H9 (cell line): ENCODE measurements around the gene SPATA16. TPM values are rescaled to one million over a fixed set of nuclear protein-coding genes. Genes with fewer than 3 reads are reported as not detected.
"Not testable (repeated sequence)": the region's sequence is repeated elsewhere in the genome, so short reads cannot be mapped to it uniquely, and the experiment has no call there.

Experiments used
- DNase-seq: peaks from one replicate; pipeline ENCODE4 v3.0.0-alpha.2; 2017
- H2AFZ ChIP-seq: one replicate; pipeline ENCODE4 v1.6.1; 2013; ENCODE audit warnings: mild to moderate bottlenecking, low read length, control low read depth, moderate library complexity
- H2AK5ac ChIP-seq: 2 replicates; pipeline ENCODE4 v1.6.1; 2013; ENCODE audit warnings: low read length, control low read depth, mixed read lengths; ENCODE audit not compliant: insufficient read length
- H2BK120ac ChIP-seq: one replicate; pipeline ENCODE4 v1.6.1; 2013; ENCODE audit warnings: low read depth, mild to moderate bottlenecking, low read length, control low read depth, inconsistent platforms; ENCODE audit not compliant: poor library complexity, severe bottlenecking
- H2BK12ac ChIP-seq: 2 replicates; pipeline ENCODE4 v1.6.1; 2013; ENCODE audit warnings: low read length, control low read depth, mixed read lengths, low read depth; ENCODE audit not compliant: insufficient read length
- H2BK15ac ChIP-seq: 2 replicates; pipeline ENCODE4 v1.6.1; 2013; ENCODE audit warnings: low read depth, low read length, control low read depth
- H2BK20ac ChIP-seq: one replicate; pipeline ENCODE4 v1.6.1; 2013; ENCODE audit warnings: low read depth, mild to moderate bottlenecking, low read length, control low read depth, inconsistent platforms; ENCODE audit not compliant: poor library complexity, severe bottlenecking
- H2BK5ac ChIP-seq: 2 replicates; pipeline ENCODE4 v1.6.1; 2013; ENCODE audit warnings: low read length, control low read depth, mixed read lengths; ENCODE audit not compliant: insufficient read length
- H3K14ac ChIP-seq: 2 replicates; pipeline ENCODE4 v1.6.1; 2013; ENCODE audit warnings: low read length, control low read depth; ENCODE audit not compliant: insufficient read depth
- H3K18ac ChIP-seq: 2 replicates; pipeline ENCODE4 v1.6.1; 2013; ENCODE audit warnings: low read depth, mild to moderate bottlenecking, mixed read lengths, low read length, control low read depth; ENCODE audit not compliant: insufficient read length
- H3K23ac ChIP-seq: 2 replicates; pipeline ENCODE4 v1.6.1; 2013; ENCODE audit warnings: low read length, control low read depth, mixed read lengths, low read depth; ENCODE audit not compliant: insufficient read length
- H3K23me2 ChIP-seq: 2 replicates; pipeline ENCODE4 v1.6.1; 2013; ENCODE audit warnings: low read depth, mild to moderate bottlenecking, mixed read lengths, low read length, control low read depth; ENCODE audit not compliant: insufficient read length, poor library complexity, severe bottlenecking
- H3K27ac ChIP-seq: 2 replicates; pipeline ENCODE4 v1.5.1; 2013; ENCODE audit warnings: low read length, control low read depth, mixed read lengths, low read depth; ENCODE audit not compliant: insufficient read length
- H3K27me3 ChIP-seq: 2 replicates; pipeline ENCODE4 v1.6.1; 2013; ENCODE audit warnings: low read length, control low read depth, inconsistent platforms; ENCODE audit not compliant: insufficient read depth
- H3K4ac ChIP-seq: 2 replicates; pipeline ENCODE4 v1.6.1; 2013; ENCODE audit warnings: low read depth, mild to moderate bottlenecking, control low read depth, inconsistent platforms, low read length, moderate library complexity
- H3K4me1 ChIP-seq: 2 replicates; pipeline ENCODE4 v1.6.1; 2013; ENCODE audit warnings: low read length, control low read depth, inconsistent platforms; ENCODE audit not compliant: insufficient read depth
- H3K4me2 ChIP-seq: 2 replicates; pipeline ENCODE4 v1.6.1; 2013; ENCODE audit warnings: low read length, control low read depth, mixed read lengths; ENCODE audit not compliant: insufficient read length, insufficient read depth
- H3K56ac ChIP-seq: 2 replicates; pipeline ENCODE4 v1.6.1; 2013; ENCODE audit warnings: low read depth, mild to moderate bottlenecking, mixed read lengths, low read length, control low read depth; ENCODE audit not compliant: insufficient read length
- H3K79me1 ChIP-seq: 2 replicates; pipeline ENCODE4 v1.6.1; 2013; ENCODE audit warnings: low read depth, mild to moderate bottlenecking, moderate library complexity, low read length, control low read depth, inconsistent platforms; ENCODE audit not compliant: insufficient read depth, poor library complexity, severe bottlenecking
- H3K79me2 ChIP-seq: 2 replicates; pipeline ENCODE4 v1.6.1; 2013; ENCODE audit warnings: low read length, control low read depth, inconsistent platforms; ENCODE audit not compliant: insufficient read depth
- H3K9ac ChIP-seq: 2 replicates; pipeline ENCODE4 v1.6.1; 2013; ENCODE audit warnings: low read length, control low read depth, mixed read lengths; ENCODE audit not compliant: insufficient read length; ENCODE audit errors: extremely low read depth
- H3K9me3 ChIP-seq: one replicate; pipeline ENCODE4 v1.6.1; 2013; ENCODE audit warnings: low read depth, low read length, inconsistent platforms; ENCODE audit not compliant: control insufficient read depth
- H3T11ph ChIP-seq: one replicate; pipeline ENCODE4 v1.6.1; 2013; ENCODE audit warnings: mild to moderate bottlenecking, low read length, control low read depth, inconsistent platforms
- H4K20me1 ChIP-seq: one replicate; pipeline ENCODE4 v1.6.1; 2013; ENCODE audit not compliant: control insufficient read depth, insufficient read length, insufficient read depth
- H4K5ac ChIP-seq: 2 replicates; pipeline ENCODE4 v1.6.1; 2013; ENCODE audit warnings: low read depth, mild to moderate bottlenecking, mixed read lengths, low read length, control low read depth; ENCODE audit not compliant: insufficient read length
- H4K8ac ChIP-seq: replicated peaks from 2 replicates; pipeline ENCODE4 v1.6.1; 2013; ENCODE audit warnings: low read length, control low read depth, mixed read lengths, low read depth; ENCODE audit not compliant: insufficient read length
- H4K91ac ChIP-seq: 2 replicates; pipeline ENCODE4 v1.6.1; 2013; ENCODE audit warnings: low read depth, mild to moderate bottlenecking, moderate library complexity, mixed read lengths, low read length, control low read depth; ENCODE audit not compliant: insufficient read length
- H3K27ac Mint-ChIP-seq, 3 experiments: 2 replicates in 2 of 3; 3 replicates in 1 of 3; pipeline ENCODE4 v1.8.0; 2020 to 2021; ENCODE audit warnings: mixed read lengths in 3 of 3, mild to moderate bottlenecking in 1 of 3, moderate library complexity in 1 of 3
- H3K27me3 Mint-ChIP-seq: 2 replicates; pipeline ENCODE4 v1.8.0; 2021; ENCODE audit warnings: low read depth, mild to moderate bottlenecking, moderate library complexity, mixed read lengths
- H3K36me3 Mint-ChIP-seq, 3 experiments: 2 replicates in 2 of 3; 3 replicates in 1 of 3; pipeline ENCODE4 v1.8.0; 2020 to 2021; ENCODE audit warnings: low read depth in 3 of 3, mixed read lengths in 3 of 3; ENCODE audit not compliant: insufficient read depth in 1 of 3
- H3K4me1 Mint-ChIP-seq, 2 experiments: 2 replicates each; pipeline ENCODE4 v1.8.0; 2020; ENCODE audit warnings: mixed read lengths in 2 of 2
- H3K4me3 Mint-ChIP-seq, 2 experiments: 2 replicates in 1 of 2; 3 replicates in 1 of 2; pipeline ENCODE4 v1.8.0; 2020 to 2021; ENCODE audit warnings: mild to moderate bottlenecking in 2 of 2, mixed read lengths in 2 of 2, moderate library complexity in 1 of 2
- H3K9me3 Mint-ChIP-seq, 2 experiments: 2 replicates in 1 of 2; 3 replicates in 1 of 2; pipeline ENCODE4 v1.8.0; 2020; ENCODE audit warnings: mild to moderate bottlenecking in 2 of 2, mixed read lengths in 2 of 2, moderate library complexity in 1 of 2
- WGBS: extraction: QIAGEN DNeasy Blood & Tissue Kit; methylation state at CpG from one replicate; pipeline ENCODE4 v1.1.7; 2013; ENCODE audit warnings: missing lambda C conversion rate, low lambda C conversion rate, mixed read lengths; ENCODE audit not compliant: insufficient read length; ENCODE audit errors: extremely low coverage; 5-methylcytosine and 5-hydroxymethylcytosine counted together
- total RNA-seq: library from RNA; stranded (reverse); gene quantifications from 2 replicates; pipeline ENCODE4 v1.2.1, GENCODE V29; 2021

Gene SPATA16
- total RNA-seq, 1 experiment from 2014 or later = not detected

DNA sequence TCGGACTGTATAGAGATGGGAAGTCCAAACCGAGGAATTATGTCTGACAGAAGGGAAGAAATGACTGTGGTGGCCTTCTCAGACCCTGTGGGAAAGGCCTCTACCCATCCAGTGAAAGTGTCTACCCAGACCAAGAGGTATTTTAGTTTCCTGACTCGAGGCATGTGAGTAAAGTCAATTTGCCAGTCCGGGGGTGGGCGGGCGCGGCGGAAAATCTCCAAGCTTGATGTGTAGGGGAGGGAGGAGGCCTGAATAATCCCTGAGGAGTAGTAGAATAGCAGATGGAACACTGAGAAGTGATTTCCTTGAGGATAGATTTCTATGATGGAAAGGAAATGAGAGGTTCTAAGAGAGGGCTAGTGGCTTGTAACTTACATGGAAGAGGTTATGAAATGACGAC lies 15.5 kb upstream of the SPATA16 start:
- H3K79me2 ChIP-seq, H3K4me2 ChIP-seq, H3K4me3 Mint-ChIP-seq, H2AFZ ChIP-seq, H3K27ac Mint-ChIP-seq, DNase-seq, H3K79me1 ChIP-seq, H3K27me3 Mint-ChIP-seq, H4K91ac ChIP-seq, H3K56ac ChIP-seq, H3K23ac ChIP-seq, H3K23me2 ChIP-seq, H3K4me1 ChIP-seq, H2BK120ac ChIP-seq, H3K9me3 ChIP-seq, H4K8ac ChIP-seq, H3K9ac ChIP-seq, H3K27me3 ChIP-seq, H4K20me1 ChIP-seq, H4K5ac ChIP-seq, H2AK5ac ChIP-seq, H3K27ac ChIP-seq, H3K18ac ChIP-seq, H2BK15ac ChIP-seq, H3K14ac ChIP-seq, H2BK20ac ChIP-seq, H2BK12ac ChIP-seq, H3K4ac ChIP-seq, H2BK5ac ChIP-seq, H3T11ph ChIP-seq: not testable (repeated sequence)
- peaks cover 9 to 12% of the 10 kb centered on the region in 2 experiments; a peak in 3 of 5 replicates for H3K9me3 Mint-ChIP-seq
- peaks cover 13 to 18% of the 10 kb centered on the region in 2 experiments for H3K4me1 Mint-ChIP-seq
- WGBS = no CpG with 5 or more reads among the region's 9 CpGs
- H3K36me3 Mint-ChIP-seq = peaks cover 0 to 14% (median 12%) of the 10 kb centered on the region in 3 experiments; a peak in 6 of 7 replicates
